GM21529 (cell line): Measurements from ENCODE around the gene SHH.
"Not testable (repeated sequence)": the region's sequence is repeated elsewhere in the genome, so short reads cannot be mapped to it uniquely, and the experiment has no call there.

Experiments used
- ATAC-seq: cut with Tn5 transposase; IDR thresholded peaks from one replicate; pipeline ENCODE4 v1.9.1; 2021; ENCODE audit not compliant: unreplicated experiment

The SHH gene

DNA sequence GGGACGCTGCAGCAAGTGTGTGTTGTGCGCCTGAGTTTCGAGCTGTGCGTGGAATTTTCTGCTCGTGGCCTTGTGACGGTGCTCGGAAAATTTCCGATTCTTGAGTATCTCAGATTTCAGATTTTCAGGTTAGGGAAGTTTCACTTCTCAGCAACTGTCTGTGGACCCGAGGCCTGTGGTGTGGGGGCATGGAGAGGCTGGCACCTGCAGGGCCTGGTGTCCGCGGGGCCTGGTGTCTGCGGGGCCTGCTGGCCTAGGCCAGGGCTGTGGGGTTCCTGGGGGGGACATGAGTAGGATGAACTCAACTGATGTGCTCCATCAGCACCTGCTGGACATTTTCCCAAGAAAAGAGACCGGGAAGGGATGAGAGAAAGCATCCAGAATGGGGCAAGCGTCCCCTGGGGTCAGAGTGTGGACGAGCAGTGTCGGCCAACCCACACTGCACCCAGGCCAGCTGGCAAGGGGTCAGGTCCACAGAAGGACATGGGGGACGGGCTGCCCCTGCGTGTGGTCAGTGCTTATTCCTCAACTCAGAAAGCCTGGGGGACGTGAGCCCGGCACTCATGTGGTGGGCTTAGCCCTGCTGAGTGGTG is 31.3 kb upstream of the SHH start:
- ATAC-seq = no peak

DNA sequence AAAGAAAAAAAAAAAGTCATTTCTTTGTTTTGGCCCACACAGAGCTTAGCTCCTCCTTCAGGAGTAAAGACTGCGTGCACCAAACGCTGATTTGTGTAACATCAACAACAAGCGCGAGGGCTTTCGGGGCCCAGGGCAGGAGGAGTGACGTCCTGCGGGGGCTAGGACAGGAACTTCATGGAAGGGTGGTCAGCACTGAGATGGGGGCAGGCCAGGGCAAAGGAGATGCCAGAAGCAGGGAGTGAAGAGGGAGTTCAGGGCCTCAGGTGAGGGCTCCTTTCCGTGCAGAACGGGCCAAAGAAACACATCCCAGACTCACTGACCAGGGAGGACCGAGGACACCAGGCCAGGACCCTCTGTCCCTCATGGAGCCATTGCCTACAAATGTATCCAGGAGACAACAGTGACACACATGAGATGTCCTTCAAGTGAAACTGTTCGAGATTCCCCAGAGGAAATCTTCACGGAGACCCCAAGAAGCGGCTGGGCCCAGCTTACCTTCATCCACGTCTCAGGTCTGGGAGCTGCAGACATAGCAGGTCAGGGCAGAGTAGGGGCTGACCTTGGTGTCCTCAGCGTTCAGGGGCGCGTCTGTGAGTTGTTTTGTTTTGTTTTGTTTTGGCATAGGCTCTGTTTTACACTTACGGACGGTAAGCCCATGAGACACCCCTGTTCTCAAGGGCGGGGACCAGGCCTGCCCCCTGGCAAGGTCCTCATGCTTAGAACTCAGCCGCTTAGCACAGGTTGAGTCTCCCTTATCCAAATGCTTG is 30.4 kb upstream of the SHH start:
- no peak for ATAC-seq

- no peak for ATAC-seq
These were observed 28.6 kb upstream of the SHH start for GRCh38 chr7:155840909-155841308.

DNA sequence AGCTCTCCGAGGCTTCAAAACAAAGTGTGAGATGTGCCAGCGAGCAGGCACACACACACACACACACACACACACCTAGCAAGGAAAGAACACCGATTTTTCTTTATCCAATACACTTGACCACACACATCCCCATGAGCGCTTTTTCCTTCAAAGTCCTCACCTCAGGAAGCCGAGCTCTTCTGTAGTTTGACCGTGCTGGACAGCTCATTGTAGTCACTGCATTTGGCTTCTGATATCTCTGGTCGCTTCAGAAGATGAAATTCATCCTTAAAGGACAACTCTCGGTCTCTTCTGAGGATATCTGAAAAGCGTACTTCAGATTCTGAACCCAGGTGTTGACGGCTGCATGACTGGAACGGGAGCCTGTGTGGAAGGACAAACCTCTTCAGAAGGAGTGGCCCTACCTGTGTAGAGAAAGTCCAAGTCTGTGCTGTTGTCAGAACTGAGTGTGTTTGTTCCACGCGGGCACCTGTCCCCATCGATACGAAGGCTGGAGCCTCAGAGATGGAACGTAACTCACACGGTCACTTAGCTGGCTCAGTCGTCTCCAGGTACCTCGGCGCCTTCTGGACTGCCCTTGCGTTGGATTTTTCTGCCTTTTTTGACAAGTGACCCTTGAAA is 28.1 kb upstream of the SHH start:
- ATAC-seq = no peak

GRCh38 chr7:155839461-155839860 is 27.2 kb upstream of the SHH start:
- no peak for ATAC-seq

- not testable (repeated sequence) for ATAC-seq
These were observed 26.0 kb upstream of the SHH start for GRCh38 chr7:155838312-155838711.

- ATAC-seq = no peak
These were observed 24.8 kb upstream of the SHH start for GRCh38 chr7:155837126-155837479.

DNA sequence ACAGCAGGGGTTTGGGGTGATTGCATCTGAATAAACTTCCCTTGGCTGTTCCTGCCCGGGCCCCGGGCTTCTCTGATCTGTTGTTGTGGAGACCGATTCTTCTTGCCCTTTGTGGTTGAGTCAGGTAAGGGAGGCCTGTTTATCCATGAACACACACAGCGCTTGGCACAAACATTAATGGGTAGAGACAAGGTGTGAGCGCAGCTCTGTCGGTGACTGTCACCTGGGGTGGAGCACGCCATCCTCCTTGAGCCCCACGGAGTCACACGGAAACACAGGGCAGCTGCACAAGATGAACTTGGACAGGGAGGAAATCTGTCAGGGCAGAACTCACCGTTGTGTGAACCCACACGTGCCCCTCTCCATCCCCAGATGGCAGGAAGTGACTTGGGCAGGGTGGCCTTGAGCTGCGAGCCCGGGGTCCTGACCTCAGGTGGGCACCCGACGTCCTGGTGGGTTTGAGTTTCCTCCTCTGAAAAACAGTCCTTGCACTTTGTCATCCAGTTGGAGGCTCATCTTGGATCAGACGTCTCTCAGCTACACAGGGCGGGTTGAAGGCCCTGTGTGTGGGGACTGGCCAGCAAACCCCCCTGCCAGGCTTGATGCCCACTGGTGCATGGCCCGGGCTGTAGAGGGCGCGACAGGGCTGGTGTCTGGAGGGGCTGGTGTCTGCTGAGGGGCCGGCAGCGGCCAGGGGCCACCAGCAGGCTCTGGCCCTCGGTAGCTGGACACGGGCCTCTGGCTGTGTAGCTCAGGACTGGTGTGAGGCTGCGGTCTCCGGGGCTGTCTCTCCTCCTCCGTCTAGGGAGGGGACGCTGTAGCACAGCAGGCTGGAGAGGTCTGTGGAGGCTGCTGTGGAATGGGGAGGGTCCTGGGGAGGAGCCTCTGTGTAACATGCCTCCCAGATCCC is 24.2 kb upstream of the SHH start:
- ATAC-seq = no peak

DNA sequence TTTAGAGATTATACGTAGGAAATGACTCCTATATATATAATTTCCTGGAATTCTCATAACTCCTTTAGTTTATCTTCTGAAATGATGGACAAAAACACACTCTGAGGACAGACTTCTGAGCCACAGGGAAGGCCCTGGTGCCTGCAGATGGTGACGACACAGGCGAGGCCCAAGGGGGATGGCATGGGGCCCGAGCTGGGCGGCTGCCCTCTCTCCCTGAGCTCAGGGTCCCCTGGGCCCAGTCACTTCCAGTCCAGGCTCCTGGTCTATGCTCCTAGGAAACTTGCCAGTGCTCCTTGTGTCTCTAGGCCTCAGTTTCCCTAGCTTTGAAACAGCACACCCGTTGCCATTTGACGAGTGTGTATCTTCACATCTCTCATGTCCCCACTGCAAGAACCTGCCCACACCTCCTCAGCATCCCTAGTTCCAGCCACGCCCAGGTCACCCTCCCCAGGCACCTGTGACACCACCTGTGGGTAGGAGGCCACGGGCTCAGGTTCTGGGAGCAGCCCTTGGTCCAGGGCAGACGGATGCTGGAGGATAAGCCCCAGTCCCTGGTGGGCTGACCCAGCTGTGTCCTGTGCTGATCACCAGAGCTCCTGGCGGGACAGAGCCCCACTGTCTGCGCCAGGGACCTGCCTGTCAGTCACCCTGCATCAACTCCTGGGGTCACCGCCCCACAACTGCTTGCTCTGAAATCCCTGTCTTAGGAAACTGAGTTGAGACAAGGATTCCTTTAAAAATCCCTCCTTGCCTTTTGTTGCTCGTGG is 23.4 kb upstream of the SHH start:
- ATAC-seq = no peak

- no peak for ATAC-seq
These were observed 22.3 kb upstream of the SHH start for GRCh38 chr7:155834486-155835048.

DNA sequence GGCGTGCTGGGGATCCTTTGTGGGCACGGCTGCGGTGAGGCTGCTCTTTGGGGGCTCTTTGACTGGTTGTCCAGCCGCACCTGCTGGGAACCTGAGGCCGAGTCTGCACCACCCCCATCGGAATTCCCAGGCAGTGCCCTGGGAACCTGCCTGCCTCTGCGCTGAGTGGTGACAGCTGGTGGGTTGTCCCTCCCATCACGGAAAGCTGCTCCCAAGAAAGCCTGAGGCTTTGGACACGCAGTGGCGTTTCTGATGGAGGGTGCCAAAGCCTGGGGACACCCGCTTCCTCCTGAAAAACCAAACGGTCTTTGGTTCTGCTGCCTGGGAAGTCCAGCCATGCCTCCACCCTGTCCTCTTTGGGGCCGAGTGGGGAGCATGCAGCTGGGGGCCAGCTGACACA is 21.4 kb upstream of the SHH start:
- ATAC-seq = no peak

GRCh38 chr7:155832581-155832981 is 20.3 kb upstream of the SHH start:
- no peak for ATAC-seq

- ATAC-seq = no peak
These were observed 19.7 kb upstream of the SHH start for GRCh38 chr7:155831807-155832524.

DNA sequence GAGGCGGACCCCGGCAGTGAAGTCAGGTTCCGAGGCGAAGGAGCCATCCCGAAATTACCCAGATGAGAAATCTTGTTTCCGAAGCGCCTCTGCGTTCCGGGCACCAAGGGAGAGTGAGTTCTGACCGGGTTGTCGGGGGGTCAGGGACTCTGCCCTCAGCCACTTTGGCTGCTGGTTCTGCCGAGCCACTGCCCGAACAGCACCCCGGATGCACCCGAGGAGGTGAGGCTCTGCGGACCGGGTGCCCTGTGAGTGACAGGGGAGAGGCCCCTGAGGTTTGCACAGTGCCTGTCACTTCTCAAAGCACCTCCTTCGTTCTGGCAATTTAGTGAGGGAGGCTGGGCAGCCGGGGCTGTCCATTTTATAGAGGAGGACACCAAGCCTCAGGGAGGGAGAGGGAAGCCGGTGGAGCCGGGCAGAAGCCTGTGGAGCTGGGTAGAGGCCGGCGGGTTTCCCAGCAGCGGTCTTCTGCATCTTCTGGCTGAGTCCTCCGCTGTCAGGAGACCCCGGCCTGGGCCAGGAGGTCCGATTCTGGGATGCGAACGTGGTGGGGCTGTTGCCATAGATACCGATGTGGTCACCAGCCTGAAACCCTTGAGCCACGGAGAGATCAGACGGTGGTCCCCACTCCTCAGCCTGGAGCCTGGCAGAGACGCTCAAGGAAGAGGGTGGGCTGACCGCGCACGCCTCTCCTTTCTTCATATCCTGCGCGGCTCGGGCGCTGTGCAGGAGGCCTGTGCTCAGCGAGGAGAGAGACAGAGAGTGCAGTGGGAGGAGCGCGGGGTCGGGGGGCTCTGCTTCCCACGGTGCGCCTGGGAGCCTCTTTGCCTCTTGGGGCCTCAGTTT is 18.9 kb upstream of the SHH start:
- no peak for ATAC-seq

DNA sequence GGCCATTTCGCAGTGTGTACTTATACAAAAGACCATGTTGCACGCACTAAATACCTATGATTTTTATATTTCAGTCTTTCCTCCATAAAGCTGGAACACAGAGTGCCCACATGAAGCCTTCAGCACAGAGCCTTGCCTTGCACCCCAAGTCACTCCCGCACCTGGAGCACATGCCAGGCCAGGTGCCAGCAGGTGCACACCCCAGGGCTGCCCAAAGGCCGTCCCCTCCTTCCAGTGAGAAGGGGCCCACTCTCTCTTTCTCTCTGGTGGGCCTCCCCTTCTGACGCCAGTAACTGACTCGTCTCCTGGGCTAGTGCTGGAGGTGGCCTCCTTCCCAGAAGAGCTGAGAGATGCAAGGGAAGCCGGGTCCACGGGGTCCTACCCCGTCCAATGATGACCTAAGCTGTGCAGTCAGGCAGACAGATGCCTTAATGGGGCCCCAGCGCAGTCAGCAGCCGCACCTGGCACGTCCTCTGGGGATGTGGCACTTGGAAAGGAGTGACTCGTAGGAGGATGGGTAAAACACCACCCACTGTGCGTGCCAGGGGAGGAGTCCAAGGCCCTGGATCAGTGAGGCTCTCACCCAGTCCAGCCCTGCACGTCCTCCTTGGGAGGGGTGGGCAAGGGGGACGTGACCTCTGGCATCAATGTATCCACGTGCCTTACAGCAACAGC is 17.7 kb upstream of the SHH start:
- no peak for ATAC-seq

GRCh38 chr7:155825336-155825735 is 13.1 kb upstream of the SHH start:
- no peak for ATAC-seq

GRCh38 chr7:155824227-155824886 is 12.1 kb upstream of the SHH start:
- ATAC-seq = no peak

- no peak for ATAC-seq
These were observed 9.6 kb upstream of the SHH start for GRCh38 chr7:155821851-155822250.
